NB4 (cell line): ENCODE measurements around the gene RPTOR.

Source experiments
- CTCF ChIP-seq: IDR thresholded peaks from one replicate; pipeline ENCODE4 v1.5.1; 2012; ENCODE audit warnings: low read depth, low read length
- TF ChIP-seq, protein P1 (sequence below): IDR thresholded peaks from 2 replicates; pipeline ENCODE4 v1.6.1; 2011; ENCODE audit warnings: low read depth, low read length

GRCh38 chr17:80694085-80694991 is 149.7 kb downstream of the RPTOR start:
- TF ChIP-seq CTCF: no peak
- TF ChIP-seq, protein P1, sequence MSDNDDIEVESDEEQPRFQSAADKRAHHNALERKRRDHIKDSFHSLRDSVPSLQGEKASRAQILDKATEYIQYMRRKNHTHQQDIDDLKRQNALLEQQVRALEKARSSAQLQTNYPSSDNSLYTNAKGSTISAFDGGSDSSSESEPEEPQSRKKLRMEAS: no peak
